ENCODE data around the gene DCST1. TPM values are rescaled to one million over a fixed set of nuclear protein-coding genes. Genes with fewer than 3 reads are reported as not detected.

Gene DCST1
- total RNA-seq, 1 donor from 2014 or later, result 0.31 TPM

- intact Hi-C loops (cut with DNase I), result loop anchor here (5.0 kb wide), 1 partner anchor 73 kb away; no protein-coding TSS in a partner anchor
- DNase-seq (ENCODE audit: low spot score) (no peak), ATAC-seq (peak; percentile 70)
Observed at GRCh38 chr1:155093911-155094621, 60.4 kb downstream of the DCST1 start.

GRCh38 chr1:155094622-155094948, 61.0 kb downstream of the DCST1 start:
- DNase-seq (ENCODE audit: low spot score) (no peak), ATAC-seq (no peak)
- intact Hi-C loops (cut with DNase I), result loop anchor here (5.0 kb wide), 1 partner anchor 73 kb away; no protein-coding TSS in a partner anchor

GRCh38 chr1:155099331-155099730, 65.7 kb downstream of the DCST1 start:
- DNase-seq (ENCODE audit: low spot score), result no peak
- no peak for ATAC-seq
- intact Hi-C loops (cut with DNase I), result no loop called here

Other genes with a start within 250 kb of the DCST1 start
- 1.8 TPM for gene KCNN3, start 163.5 kb upstream of the DCST1 start, total RNA-seq
- 30.4 TPM for gene PMVK, start 97.1 kb upstream of the DCST1 start, total RNA-seq
- gene PBXIP1, start 77.7 kb upstream of the DCST1 start, total RNA-seq, result 71.1 TPM
- gene PYGO2, start 72.0 kb upstream of the DCST1 start, total RNA-seq, result 25.0 TPM
- 92.5 TPM for gene SHC1, start 63.1 kb upstream of the DCST1 start, total RNA-seq
- 31.7 TPM for gene CKS1B, start 59.1 kb upstream of the DCST1 start, total RNA-seq
- 24.3 TPM for gene FLAD1, start 50.5 kb upstream of the DCST1 start, total RNA-seq
- not detected for gene LENEP, start 40.2 kb upstream of the DCST1 start, total RNA-seq
- gene ZBTB7B, start 31.0 kb upstream of the DCST1 start, total RNA-seq, result 45.3 TPM
- gene DCST2, start within 50 bp of the DCST1 start, total RNA-seq, result 5.5 TPM
- gene ADAM15, start 17.5 kb downstream of the DCST1 start, total RNA-seq, result 147 TPM
- gene EFNA4, start 29.9 kb downstream of the DCST1 start, total RNA-seq, result 3.1 TPM
- gene EFNA3, start 45.0 kb downstream of the DCST1 start, total RNA-seq, result 2.4 TPM
- gene EFNA1, start 94.1 kb downstream of the DCST1 start, total RNA-seq, result 49.0 TPM
- gene SLC50A1, start 102.0 kb downstream of the DCST1 start, total RNA-seq, result 20.8 TPM
- gene DPM3, start 106.7 kb downstream of the DCST1 start, total RNA-seq, result 75.3 TPM
- 162 TPM for gene KRTCAP2, start 139.5 kb downstream of the DCST1 start, total RNA-seq
- gene TRIM46, start 140.0 kb downstream of the DCST1 start, total RNA-seq, result 4.8 TPM
- gene THBS3, start 174.1 kb downstream of the DCST1 start, total RNA-seq, result 58.8 TPM
- gene MTX1, start 174.9 kb downstream of the DCST1 start, total RNA-seq, result 20.0 TPM
- gene ENTREP3, start 221.7 kb downstream of the DCST1 start, total RNA-seq, result 28.4 TPM
- 44.0 TPM for gene SCAMP3, start 228.5 kb downstream of the DCST1 start, total RNA-seq
- gene CLK2, start 239.7 kb downstream of the DCST1 start, total RNA-seq, result 57.8 TPM
- 8.0 TPM for gene HCN3, start 243.6 kb downstream of the DCST1 start, total RNA-seq

Measured in sciatic nerve (tissue), 2 donors.